GM18867 (cell line): ENCODE results near the gene EEF2K.
"Not testable (repeated sequence)": the region's sequence is repeated elsewhere in the genome, so short reads cannot be mapped to it uniquely, and the experiment has no call there.

Experiments
- ATAC-seq: cut with Tn5 transposase; IDR thresholded peaks from one replicate; pipeline ENCODE4 v1.9.1; 2021; ENCODE audit warnings: mild to moderate bottlenecking, moderate library complexity; ENCODE audit not compliant: unreplicated experiment

EEF2K gene

DNA sequence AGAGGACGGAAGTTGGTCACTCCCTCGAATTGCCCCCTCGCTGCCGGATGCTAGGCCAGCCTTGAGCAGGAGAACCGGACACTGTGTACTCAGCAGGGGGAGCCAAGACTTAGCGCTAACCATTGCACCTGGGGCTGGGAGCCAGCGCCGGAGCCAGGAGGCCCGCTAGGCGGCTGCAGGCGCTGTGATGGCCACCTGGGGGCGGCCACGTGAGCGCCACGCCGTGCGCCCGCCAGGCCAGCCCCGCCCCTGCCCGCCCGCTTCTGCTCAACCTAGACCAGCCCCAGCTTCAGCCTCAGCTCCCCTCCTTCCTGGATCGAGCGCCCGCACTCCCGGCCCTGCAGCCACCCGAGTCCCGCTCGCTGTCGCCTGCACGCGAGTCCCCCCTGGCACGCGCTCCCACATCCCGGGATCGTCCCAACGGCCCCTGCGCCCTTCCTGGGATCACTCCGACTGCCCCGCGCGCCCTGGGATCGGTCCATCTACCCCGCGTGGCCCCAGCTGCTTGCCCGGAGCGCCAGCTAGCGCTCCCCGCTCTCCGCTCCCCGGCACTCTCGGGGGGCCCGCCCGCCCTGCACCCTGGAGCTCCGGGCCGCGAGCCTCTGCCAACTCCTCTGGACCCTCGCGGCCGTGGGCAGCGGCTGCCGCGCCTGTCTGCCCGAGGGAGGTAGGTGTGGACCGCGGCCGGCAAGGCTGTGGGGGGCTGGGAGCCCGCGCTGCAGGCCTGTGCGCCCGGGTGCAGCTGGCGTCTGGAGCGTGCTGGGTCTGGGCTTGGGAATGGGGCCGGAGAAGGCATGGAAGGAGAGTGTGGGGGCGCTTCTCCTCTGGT is at the start of gene EEF2K:
EEF2K (plus strand) TSS at position 266 of the 829 bp plus-strand sequence. CDS start 19,452 bp downstream, outside the sequence.
- peak; percentile 81 for ATAC-seq

DNA sequence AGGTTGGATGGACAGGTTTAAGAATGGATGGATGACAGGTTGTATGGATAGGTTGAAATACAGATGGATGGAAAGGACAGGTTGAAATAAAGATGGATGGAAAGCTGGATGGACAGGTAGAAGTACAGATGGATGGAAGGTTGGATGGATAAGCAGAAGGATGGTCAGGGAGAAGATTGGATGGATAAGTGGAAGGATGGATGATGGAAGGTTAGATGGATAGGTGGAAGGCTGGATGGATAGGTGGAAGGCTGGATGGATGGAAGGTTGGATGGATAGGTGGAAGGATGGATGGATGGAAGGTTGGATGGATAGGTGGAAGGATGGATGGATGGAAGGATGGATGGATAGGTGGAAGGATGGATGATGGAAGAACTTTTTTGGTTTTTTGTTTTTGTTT is 44.7 kb upstream of the EEF2K start:
- ATAC-seq: no peak

DNA sequence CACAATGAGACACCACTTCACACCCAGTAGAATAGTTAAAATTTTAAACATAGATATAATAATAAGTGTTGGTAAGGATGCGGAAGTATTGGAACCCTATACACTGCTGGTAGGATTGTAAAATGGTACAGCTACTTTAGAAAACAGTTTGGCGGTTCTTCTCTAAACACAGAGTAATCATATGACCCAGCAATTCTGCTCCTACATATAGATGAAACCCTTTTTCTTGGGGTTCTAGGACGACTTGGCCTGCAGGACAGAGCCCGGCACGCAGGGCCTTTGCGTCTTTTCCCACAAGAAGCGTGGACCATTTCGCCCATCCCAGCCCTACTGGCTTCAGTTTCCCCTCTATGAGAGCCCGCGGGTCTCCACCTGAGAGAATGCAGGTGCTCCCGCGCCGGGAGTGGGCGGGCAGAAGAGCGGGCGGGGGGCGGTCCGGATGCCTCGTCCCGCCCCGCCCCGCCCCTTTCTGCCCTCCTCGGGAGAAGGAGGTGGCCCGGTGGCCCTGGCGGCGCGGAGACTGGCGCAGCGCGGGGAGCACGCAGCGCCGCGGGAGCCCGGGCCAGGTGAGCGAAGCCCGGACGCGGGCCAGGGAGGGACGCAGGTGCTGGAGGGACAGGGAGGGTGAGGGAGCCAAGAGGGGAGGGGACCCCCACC is 44.0 kb upstream of the EEF2K start, which contains the start of gene SDR42E2:
SDR42E2 (plus strand) TSS at position 508 of the 657 bp plus-strand sequence. CDS start 3,077 bp downstream, outside the sequence.
- ATAC-seq: no peak

DNA sequence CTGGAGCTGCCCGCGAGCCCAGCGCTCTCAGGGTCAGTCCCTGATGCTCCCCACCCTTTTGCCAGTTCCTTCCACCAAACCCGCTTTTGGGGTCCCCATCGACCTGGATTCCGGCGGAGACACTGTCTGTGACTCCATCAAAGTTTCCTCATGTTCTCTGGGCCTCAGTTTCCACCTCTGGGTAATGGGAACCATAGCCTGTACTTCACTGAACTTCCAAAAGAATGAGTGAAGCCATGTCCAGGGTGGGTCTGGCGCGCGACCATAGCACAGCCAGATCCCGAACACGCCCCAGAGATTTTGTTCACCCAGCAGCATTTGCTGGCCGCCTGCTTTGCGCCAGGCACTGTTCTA is 43.4 kb upstream of the EEF2K start:
- ATAC-seq: no peak

DNA sequence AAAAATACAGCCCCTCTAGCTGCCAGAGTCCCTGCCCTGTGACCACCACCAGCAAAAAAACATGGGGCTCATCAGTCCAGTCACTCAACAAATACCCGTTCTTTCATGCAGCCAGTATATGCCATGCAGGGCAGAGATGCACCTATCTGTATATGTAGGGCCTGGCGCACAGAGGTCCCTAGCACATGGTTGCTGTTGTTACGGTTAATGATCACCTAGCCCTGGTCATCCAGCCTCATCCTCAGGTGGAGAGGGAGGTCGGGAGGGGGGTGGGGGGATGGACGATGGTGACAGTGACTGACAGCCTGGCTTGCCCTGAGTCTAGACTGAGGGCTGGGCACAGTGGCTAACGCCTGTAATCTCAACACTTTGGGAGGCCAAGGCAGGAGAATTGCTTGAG is 42.3 kb upstream of the EEF2K start:
- no peak for ATAC-seq

DNA sequence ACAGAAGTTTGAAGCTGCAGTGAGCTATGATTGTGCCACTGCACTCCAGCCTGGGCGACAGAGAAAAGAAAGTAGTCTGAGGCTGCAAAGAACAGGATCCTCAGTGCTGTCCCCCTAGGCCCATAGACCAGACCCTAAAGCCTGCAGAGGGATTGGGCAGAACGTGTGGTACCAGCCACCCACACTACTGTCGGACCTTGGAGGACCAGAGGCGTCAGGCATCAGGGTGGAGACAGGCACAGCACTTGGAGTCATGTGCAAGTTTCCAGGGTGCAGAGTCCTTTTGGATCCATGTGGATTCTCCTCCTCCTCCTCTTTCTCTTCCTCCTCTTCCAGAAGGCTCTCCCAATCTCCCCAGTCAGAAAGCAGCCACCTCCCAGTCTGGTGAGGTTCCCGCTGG is 41.6 kb upstream of the EEF2K start:
- ATAC-seq: no peak

DNA sequence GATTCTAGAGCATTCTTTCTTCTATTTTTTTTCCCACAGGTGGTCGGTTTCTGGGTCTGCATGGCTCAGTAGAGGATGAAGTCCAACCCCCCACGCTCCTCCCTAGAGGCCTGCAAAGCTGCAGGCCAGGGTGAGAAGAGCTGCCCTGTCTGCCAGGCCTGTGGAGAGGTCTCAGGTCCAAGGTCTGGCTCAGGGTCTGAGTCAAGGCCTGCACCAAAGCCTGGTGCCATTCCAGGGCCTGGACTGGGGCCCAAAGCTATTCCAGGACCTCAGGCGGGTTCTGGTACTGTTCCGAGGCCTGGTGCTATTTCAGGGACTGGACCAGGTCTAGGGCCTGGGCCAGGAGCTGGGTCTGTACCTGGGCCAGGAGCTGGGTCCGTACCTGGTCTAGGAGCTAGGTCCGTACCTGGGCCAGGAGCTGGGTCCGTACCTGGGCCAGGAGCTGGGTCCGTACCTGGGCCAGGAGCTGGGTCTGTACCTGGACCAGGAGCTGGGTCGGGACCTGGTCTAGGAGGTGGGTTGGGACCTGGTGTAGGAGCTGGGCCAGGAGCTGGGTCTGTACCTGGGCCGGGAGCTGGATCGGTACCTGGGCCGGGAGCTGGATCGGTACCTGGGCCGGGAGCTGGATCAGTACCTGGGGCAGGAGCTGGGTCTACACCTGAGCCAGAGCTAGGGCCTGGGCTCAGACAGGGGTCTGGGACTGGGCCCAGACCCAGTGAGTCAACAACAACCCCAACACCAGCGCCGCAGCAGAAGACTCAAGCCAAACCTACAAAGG is 40.4 kb upstream of the EEF2K start:
- ATAC-seq: no peak

DNA sequence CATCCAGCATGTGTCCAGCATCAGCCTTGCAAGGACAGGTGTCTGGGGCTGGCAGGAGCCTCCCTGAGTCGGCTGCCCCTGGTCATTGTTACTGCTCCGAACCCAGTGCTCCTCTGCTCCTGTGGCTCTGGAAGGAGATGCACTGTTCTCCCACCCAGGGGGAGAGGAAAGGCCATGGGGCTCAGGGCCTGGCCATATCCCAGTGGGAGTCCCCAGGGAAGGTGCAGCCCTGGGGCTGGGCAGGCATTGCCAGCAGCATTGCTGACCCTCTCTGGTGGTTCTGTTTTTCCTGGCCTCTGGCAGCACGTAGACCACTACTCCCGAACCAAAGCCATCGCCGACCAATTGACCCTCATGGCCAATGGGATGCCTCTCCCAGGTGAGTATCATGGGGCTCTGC is 34.1 kb upstream of the EEF2K start:
- ATAC-seq: no peak

DNA sequence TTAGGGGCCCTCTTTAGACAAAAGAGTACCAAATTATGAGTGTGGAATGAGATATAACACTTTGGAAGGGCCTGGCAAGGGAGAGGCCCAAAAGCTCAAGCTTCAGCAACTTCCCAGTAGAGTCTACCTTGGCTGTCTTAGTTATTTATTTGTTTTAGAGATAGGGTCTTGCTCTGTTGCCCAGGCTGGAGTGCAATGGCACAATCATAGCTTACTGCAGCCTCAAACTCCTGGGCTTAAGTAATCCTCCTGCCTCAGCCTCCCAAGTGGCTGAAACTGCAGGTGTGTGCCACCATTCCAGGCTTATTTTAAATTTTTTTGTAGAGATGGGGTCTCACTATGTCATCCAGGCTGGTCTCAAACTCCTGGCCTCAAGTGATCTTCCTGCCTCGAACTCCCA is 33.4 kb upstream of the EEF2K start:
- not testable (repeated sequence) for ATAC-seq

DNA sequence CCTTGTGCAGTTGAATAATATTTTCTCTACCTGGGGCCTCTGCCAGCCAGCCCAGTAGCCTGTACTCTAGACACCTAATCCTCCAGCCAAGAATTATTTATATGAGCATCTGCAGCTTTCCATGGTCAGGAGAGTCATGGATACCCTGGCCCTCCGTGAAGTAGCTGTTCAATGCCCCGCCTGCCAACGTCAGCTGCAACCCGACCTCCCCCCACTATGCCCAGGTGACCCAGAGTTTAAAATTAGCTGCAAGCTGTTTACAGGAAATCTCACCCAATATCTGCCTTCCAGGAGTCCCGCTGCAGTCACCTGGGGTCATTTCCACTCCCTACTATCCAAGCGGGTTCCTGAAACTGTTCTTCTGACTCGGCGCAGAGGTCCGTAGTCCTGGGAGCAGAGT is 31.4 kb upstream of the EEF2K start:
- no peak for ATAC-seq

DNA sequence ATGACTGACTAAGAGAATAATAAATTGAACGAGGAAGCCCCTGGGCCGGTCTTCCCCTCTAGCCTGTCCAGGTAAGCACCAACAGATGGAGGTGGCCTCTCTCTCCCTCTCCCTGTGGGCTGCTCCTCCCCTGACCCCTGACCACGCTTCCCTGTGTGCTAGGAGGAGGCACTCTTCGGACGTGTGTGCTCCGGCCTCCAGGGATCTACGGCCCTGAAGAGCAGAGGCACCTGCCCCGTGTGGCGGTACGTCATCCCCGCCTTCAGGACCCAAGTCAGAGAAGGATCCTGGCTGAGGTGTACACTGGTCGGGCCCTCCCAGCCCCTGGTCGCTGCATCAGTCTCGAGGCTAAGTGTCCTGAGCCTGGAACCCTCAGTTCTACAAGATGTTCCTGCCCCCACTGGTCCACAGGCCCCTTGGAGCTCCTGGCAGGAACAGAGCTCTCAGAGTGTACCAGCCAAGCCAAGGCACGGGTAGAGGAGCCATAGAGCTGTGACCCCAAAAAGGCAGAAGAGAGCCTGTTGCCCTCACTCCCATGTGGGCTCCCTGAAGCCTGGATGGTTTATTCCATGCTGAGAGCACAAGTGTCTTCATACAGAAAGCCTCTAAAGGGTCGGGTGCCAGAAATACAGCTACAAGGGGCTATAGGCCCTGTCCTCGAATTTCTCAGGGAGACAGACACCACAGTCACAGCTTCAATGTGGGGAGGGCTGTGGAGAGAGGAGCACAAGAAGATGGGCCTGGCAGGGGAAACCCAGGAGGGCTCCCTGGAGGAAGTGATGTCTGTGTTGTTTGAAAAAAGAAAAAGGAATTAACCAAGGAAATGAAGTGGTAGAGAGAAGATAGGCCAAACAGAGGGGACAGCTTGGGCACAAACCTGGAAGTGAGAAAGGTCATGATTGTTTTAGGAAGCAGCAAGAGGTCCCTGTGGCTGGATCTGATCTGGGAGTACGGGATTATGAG is 27.8 kb upstream of the EEF2K start:
- no peak for ATAC-seq

DNA sequence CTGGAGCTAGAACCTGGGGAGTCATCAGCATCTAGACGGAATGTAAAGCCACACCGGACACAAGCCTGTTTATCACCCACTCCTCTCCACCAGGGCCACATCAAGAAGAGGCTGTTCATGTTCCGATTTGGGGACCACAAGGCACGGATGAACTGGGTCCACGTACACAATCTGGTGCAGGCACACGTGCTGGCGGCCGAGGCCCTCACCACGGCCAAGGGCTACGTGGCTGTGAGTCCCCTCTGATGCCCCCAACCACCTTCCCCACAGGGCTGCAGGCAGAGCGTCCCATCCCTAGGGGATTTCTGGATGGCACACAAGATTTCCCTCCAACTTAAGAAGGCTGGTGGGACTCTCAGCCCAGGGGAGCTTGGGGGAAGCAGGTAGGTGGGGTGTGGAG is 24.7 kb upstream of the EEF2K start:
- ATAC-seq: no peak

DNA sequence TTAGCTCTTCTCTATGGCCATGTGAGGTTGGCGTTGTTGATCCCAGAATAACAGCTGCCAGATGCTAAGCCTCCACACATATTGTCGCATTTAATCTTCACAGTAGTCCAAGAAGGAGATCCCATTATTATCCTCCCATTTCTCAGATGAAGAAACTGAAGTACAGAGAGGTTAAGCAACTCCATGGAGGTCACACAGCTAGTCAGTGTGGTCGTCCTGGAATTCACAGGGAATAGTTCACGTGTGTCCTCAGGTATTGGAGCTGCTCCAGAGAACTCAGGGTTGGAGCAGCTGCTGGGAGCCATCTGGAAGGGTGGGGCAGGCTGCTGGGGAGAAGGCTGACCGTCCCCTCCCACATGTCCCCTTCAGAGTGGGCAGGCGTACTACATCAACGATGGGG is 24.2 kb upstream of the EEF2K start:
- ATAC-seq: no peak

DNA sequence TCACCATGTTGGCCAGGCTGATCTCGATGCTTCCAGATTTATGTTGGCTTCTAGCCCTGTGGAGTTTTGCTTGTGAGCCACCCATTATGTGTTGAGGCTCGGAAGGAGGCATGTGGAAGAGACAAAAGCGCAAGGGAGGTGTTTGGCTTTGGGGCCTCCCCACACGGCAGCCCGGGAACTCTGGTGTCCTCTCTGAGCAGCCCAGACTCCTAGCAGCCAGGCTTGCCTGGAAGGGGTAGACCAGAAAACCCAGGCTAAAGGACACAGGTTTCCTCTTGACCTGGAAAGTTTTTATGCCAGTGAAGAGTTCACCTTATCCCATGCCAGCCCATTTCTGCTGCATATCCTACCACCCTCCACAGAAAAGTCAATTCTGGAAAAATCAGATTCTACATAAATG is 22.7 kb upstream of the EEF2K start:
- ATAC-seq: no peak

DNA sequence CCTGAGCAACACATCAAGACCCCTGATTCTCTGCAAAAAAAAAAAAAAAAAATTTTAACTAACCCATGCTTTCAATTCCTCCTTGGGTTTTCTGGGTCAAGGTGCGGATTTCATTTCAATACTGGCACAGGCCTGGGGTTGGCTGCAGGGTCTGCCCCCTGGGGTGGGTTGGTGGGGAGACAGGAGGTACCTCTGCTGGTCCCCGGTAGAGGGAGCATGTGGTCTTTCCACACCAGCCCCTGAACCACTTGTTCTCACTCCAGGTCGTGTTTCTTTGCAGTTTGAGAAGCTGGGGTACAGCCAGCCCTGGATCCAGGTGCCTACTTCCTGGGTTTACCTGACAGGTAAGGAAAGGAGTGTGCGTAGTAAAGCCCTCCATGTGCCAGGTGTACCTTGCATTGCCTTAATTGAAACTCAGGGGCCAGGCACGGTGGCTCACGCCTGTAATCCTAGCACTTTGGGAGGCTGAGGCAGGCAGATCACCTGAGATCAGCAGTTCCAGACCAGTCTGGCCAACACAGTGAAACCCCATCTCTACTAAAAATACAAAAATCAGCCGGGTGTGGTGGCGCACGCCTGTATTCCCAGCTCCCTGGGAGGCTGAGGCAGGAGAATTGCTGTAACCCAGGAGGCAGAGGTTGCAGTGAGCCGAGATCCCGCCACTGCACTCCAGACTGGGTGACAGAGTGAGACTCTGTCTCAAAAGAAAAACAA is 22.0 kb upstream of the EEF2K start:
- no peak for ATAC-seq

DNA sequence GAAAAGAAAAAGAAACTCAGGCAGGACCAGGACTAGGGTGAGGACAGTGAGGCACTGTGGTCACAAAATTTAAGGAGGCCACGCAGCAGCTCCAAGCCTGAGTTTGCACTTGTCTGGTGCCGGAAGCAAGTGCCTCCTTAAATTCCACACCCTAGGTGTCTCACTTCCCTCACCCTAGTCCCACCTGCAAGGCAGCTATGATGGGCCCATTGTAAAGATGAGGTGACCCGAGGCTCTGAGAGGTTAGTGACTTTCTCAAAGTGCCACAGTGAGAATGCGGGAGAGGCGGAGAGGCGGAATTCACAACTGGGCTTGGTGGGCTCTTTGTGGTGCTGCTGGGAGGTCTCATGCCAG is 21.5 kb upstream of the EEF2K start:
- ATAC-seq: no peak

DNA sequence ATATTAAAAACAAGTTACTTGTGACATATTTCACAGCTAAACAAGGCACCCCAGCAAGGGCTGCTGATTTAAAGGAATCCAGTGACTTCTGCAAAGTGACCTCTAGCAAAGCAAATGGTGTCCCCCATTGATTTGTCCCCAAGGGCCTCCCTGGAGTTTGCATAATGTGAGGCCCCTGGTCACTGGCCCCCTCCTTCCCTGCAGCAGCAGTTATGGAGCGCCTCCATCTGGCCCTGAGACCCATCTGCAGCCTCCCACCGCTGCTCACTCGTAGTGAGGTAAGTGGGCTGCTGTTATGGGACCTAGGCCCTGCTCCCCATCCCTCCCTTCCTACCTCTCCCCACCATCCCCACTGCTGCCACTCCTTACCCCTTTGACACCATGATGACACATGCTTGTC is 19.6 kb upstream of the EEF2K start:
- no peak for ATAC-seq

DNA sequence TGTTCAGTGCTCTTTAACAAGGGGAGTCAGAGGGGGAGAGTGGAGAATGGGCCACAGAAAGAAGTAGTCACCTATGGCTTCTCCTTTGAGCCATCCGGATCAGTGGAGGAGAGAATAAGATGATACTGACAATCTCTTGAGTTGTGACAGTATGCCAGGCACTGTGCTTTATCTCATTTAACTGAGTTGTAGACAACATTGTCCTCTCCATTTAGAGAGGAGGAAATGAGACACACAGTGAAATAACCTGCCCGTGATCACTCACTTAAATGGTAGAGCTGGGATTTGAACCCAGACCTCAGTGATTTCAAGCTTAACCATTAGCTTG is 17.8 kb upstream of the EEF2K start:
- no peak for ATAC-seq

DNA sequence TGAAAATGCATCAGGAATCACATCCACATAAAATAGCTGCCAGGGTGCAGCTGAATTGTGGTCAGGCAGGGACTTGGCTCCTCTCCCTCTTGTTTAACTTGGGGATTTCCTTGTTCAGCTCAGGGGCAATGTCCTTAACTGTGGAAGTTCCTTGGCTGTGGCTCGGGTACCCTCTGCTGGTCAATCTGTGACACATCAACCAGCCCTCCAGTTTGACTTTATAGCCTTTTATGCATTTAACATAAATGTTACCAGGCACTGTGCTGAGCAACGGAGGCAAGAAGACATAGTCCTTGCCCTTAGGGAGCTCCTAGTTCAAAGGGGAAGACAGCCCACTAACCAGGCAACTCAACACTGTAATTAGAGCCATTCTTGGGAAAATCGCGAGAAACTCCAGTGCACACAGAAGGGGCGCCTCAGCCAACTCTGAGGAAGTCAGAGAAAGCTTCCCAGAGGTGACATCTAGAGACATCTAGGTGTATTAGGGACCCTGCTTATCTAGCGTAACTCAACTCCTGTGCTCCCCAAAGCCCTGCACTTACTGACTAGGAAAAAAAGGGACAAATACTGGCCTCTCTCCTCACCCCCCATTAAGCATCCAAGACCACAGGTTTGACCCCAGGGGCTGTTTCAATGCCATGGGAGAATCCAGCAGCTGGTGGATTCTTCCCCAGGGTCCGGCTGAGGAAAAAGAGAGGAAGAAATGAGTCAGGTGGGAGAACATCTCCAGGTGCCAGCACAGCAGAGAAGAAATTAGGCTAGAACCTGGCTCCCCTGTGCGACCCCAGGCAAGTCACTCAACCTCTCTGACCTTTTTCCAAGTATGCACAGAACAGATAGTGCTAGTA is 17.3 kb upstream of the EEF2K start:
- ATAC-seq: no peak
